Bronchial epithelial cell (primary cell): ENCODE measurements around the gene NDNF. TPM values are rescaled to one million over a fixed set of nuclear protein-coding genes. Genes with fewer than 3 reads are reported as not detected.

Experiments
- DNase-seq: peaks from one replicate; pipeline ENCODE4 v3.0.0-alpha.2; 2010; ENCODE audit warnings: low read depth
- FAIRE-seq: peaks from 2 replicates; lab custom pipeline; 2011; peaks lifted over from hg19 to GRCh38; lab: Jason Lieb, UNC
- H3K27me3 ChIP-seq: 2 replicates; pipeline ENCODE4 v1.5.1; 2011; ENCODE audit warnings: low read length; ENCODE audit not compliant: control insufficient read depth, insufficient read depth
- H3K36me3 ChIP-seq: 2 replicates; pipeline ENCODE4 v1.5.1; 2011; ENCODE audit warnings: low read length; ENCODE audit not compliant: control insufficient read depth, insufficient read depth
- H3K4me3 ChIP-seq: 2 replicates; pipeline ENCODE4 v1.5.1; 2011; ENCODE audit warnings: mild to moderate bottlenecking, low read depth, low read length, control low read depth
- total RNA-seq: library from RNA; depleted of rRNA; stranded (reverse); fragments of >200 nt; gene quantifications from 2 replicates; pipeline ENCODE4 v1.2.1, GENCODE V29; 2014
- TF ChIP-seq, protein P1 (sequence below): IDR thresholded peaks from 2 replicates; pipeline ENCODE4 v1.5.1; 2011; ENCODE audit warnings: mild to moderate bottlenecking, moderate library complexity, low read length, control low read depth, inconsistent platforms; ENCODE audit not compliant: insufficient read depth, severe bottlenecking

Gene NDNF
- total RNA-seq, 1 donor from 2014 or later, result not detected

DNA sequence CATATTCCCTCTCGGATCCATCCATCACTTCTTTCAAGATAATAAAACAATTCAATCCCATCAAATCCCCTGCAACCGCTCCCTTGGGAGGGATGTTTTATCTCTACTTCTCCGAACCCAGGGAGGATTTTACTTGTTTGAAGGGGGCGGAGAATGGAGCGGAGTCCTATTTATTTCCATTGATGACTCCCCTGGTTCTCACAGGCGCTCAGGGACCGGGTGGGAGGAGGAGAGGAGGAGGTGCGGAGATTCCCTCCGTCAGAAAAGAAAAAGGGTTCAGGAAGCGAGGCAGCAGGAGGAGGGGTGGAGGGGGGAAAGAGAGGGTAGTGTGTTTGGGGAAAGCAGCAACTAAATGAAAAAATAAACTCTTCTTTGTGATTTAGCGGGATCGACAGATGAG, 2.1 kb downstream of the NDNF start:
- no peak for DNase-seq
- Histone ChIP-seq H3K4me3 (no peak overlapping the region), H3K36me3 (no peaks in the 10 kb centered on the region), H3K27me3 (peaks cover 26% of the 10 kb centered on the region)
- FAIRE-seq, result no peak
- TF ChIP-seq, protein P1, sequence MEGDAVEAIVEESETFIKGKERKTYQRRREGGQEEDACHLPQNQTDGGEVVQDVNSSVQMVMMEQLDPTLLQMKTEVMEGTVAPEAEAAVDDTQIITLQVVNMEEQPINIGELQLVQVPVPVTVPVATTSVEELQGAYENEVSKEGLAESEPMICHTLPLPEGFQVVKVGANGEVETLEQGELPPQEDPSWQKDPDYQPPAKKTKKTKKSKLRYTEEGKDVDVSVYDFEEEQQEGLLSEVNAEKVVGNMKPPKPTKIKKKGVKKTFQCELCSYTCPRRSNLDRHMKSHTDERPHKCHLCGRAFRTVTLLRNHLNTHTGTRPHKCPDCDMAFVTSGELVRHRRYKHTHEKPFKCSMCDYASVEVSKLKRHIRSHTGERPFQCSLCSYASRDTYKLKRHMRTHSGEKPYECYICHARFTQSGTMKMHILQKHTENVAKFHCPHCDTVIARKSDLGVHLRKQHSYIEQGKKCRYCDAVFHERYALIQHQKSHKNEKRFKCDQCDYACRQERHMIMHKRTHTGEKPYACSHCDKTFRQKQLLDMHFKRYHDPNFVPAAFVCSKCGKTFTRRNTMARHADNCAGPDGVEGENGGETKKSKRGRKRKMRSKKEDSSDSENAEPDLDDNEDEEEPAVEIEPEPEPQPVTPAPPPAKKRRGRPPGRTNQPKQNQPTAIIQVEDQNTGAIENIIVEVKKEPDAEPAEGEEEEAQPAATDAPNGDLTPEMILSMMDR, result no peak

DNA sequence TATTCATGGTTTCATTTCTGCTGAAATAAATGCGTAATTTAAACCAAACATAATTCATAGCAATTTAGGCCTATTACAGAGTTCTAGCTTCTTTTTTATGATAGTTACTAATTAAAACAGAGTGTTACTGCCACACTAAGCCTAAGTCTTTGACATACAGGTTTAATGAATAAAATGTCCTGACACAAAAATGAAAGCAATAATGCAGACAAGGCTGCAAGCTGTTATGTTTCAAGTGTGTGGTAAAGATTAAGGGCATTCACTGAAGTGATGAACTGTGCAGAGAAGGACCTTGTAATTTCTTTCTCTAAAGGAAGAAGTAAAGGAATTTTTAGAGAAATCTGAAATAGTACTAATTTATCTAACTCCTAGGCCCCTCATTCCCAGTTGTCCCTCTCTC, 2.9 kb downstream of the NDNF start:
- no peak for DNase-seq
- Histone ChIP-seq H3K4me3 (no peak overlapping the region), H3K36me3 (no peaks in the 10 kb centered on the region), H3K27me3 (peaks cover 22% of the 10 kb centered on the region)
- TF ChIP-seq, protein P1, result no peak
- FAIRE-seq, result no peak

DNA sequence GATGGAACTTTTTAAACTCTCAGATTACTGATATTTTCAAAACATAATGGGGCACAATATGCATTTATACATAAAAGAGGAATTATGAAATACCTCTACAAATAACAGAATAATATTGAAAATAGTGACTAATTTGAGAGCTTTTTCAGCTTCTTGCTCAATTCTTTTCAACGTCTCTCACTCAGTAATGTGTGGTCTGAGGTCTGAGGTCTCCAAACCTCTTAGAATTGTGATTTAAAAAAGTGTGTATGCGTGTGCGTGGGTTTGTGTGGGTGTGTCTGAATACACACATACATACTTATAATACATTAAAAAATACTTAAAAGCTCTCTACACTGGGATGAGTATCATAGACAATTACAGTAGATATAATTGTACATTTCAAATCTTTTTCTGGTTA, 7.9 kb downstream of the NDNF start:
- TF ChIP-seq, protein P1, result no peak
- FAIRE-seq (no peak), DNase-seq (no peak)

DNA sequence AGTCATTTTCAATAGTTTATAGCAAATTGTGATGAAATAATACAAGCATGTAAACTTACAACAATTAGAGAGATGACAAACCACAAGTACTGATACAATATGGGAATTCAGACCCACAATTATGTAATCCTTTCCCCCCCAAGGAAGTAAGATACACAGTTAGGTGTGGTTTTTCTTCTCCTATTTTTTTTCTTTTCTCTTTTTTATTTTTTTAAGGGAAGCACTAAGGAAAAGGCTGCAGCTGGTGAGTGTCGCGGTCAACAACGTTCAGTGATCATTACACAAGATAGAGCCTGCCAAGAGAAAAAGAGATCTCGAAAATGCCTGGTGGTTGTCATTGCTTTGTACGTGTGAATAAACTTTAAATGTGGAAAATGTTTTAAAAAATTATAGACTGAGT, 9.8 kb downstream of the NDNF start:
- Histone ChIP-seq H3K4me3 (no peak overlapping the region), H3K36me3 (no peaks in the 10 kb centered on the region), H3K27me3 (no peaks in the 10 kb centered on the region)
- FAIRE-seq (no peak), DNase-seq (peak; percentile 39)
- TF ChIP-seq, protein P1, result no peak

More for the DNA sequence above, 7.9 kb downstream of the NDNF start:
- Histone ChIP-seq H3K27me3 (no peaks in the 10 kb centered on the region), H3K4me3 (no peak overlapping the region), H3K36me3 (no peaks in the 10 kb centered on the region)

DNA sequence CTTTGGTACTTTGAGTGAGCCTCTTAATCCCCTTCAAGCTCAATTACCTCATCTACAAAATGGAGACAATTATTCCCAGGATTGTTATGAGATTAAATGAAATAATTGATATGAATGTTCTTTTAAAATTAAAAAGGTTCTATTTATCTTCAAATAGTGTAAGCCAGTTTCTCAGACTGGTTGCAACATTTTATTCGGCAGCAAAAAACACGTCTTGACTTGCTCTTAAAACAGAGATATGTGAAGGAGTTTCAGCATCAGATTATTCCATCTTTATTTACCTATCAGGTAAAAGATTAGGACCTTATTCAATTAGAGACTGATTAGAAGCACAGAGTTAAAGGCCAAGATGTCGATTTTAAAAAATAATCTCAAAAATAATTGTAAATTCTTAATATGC, 10.5 kb downstream of the NDNF start:
- H3K4me3 ChIP-seq, result no peak overlapping the region
- H3K36me3 ChIP-seq, result no peaks in the 10 kb centered on the region
- TF ChIP-seq, protein P1, result no peak
- no peaks in the 10 kb centered on the region for H3K27me3 ChIP-seq
- peak; percentile 75 for DNase-seq
- FAIRE-seq, result no peak

DNA sequence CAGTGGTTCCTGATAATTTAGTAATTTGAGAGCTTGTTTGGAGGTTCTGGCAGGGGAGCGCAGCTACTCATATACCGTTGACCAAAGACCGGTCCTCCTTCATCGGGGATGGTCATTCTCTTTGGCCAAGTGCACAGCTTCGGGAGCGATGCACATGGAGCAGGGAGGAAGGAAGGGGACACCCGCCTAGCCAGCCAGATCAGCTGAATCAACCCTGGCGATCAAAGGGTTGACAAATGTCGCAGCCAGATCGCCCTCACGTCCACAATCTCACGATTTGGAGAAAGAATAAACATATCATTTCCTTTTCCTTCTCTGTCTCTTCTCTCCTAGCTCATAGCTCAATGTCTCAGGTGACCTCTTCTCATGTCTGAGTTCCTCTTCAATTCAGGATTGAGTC, 11.1 kb downstream of the NDNF start:
- Histone ChIP-seq H3K36me3 (no peaks in the 10 kb centered on the region), H3K4me3 (no peak overlapping the region), H3K27me3 (peaks cover under 1% of the 10 kb centered on the region)
- TF ChIP-seq, protein P1, result no peak
- no peak for FAIRE-seq
- DNase-seq, result no peak
